Activated T-cell treated with anti-CD3 and anti-CD28 coated beads, Interleukin-2, amount 50 U/mL, for 4 hours (primary cell): ENCODE measurements around the gene CACNA1B. TPM values are rescaled to one million over a fixed set of nuclear protein-coding genes. Genes with fewer than 3 reads are reported as not detected.

Source experiments
- ATAC-seq, 2 donors: fragments of 200-7000 bp; cut with Tn5 transposase; one replicate each; pipeline ENCODE4 v1.10.0; 2021
- DNase-seq: peaks from one replicate; pipeline ENCODE4 v3.0.0-alpha.2; 2020
- H3K27me3 Mint-ChIP-seq: one replicate; pipeline ENCODE4 v1.8.0; 2021; ENCODE audit warnings: low read depth, mixed read lengths
- H3K36me3 Mint-ChIP-seq: one replicate; pipeline ENCODE4 v1.8.0; 2022; ENCODE audit warnings: mixed read lengths; ENCODE audit not compliant: insufficient read depth
- H3K4me1 Mint-ChIP-seq: one replicate; pipeline ENCODE4 v1.8.0; 2021; ENCODE audit warnings: low read depth, mixed read lengths
- H3K4me3 Mint-ChIP-seq: one replicate; pipeline ENCODE4 v1.8.0; 2021; ENCODE audit warnings: mild to moderate bottlenecking, moderate library complexity, mixed read lengths
- H3K9me3 Mint-ChIP-seq: one replicate; pipeline ENCODE4 v1.8.0; 2021; ENCODE audit warnings: mixed read lengths
- total RNA-seq, 3 donors: library from RNA; stranded (reverse); gene quantifications; one replicate each; pipeline ENCODE4 v1.2.1, GENCODE V29; 2021

CACNA1B gene
- total RNA-seq, 3 donors from 2014 or later: 0.03 TPM; not detected in 2

DNA sequence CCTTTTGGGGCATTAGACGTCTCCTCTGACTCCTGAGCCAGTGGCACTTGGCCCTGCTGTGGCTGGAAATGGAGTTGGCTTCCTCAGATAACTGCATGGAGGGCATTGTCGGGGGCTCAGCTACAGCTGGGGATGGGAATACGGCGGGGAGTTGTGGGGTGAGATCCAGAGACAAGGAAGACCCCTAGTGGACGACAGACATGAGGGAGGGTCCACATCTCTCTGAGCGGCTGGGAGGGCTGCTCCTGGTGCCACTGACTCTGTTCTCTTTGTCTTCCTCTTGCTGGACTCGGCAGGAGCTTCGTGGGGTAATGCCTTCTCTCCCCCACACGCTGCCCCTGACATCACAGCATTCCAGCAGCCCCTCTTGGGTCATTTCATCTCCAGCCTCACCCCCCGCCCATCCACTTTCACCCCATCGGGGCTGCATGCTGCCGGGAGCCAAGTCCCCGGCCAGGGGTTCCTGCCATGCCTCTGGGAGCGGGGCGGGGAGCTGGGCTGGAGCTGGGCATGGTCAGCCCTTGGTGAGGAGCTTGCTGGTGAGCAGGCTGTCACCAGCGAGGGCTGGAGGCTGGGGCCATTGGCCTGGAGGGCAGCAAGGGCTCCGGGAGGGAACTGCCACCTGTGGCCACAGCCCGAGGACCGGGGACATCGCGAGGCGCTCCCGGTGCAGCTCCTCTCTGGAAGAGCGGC, 172.3 kb downstream of the CACNA1B start:
- Mint-ChIP-seq H3K9me3 (no peaks in the 10 kb centered on the region), H3K36me3 (no peaks in the 10 kb centered on the region), H3K27me3 (peaks cover 21% of the 10 kb centered on the region), H3K4me3 (no peak overlapping the region), H3K4me1 (peaks cover 2% of the 10 kb centered on the region)
- no peak for DNase-seq
- ATAC-seq: no peak

DNA sequence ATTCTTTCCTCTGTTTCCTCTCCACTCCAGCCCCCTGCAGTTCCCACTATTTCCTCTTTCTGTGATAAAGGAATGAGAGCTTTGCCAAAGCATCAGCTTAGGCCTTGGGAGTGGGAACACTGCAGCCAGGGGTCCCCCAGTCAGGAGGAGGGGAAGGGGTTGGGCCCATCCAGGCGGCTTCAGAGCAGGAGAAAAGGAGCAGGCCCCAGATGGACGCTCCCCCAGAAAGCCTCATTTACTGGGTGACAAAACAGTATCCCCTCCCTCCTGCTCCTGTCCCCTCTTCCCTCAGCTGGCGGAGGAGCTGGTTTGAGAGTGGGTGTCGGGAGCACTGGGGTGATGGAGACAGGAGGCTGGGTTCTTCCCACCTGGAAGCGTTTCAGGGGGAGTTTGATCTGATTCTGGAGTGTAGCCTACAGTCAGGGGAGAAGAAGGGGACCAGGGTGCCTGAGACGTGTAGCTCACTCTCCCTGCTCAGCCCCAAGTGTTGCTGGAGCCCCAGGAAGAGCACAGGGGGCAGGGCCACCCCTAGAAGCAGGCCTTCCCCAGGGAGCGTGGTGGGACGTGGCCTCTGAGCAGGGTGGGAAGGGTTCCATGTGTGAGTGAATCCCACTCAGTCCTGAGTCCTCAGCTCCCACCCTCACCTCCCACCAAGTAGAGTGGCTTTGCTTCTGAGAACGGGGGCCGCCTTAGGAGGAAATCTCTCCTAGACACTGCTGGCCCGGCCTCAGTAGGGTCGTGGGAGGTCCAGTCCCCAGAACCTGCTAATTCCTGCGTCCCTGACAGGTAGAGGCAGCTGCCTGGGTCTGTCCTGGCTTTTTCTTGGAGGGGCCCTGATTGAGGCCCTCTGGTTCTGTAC, 173.1 kb downstream of the CACNA1B start:
- H3K9me3 Mint-ChIP-seq: no peaks in the 10 kb centered on the region
- no peak for DNase-seq
- peaks cover 19% of the 10 kb centered on the region for H3K27me3 Mint-ChIP-seq
- H3K36me3 Mint-ChIP-seq: no peaks in the 10 kb centered on the region
- H3K4me3 Mint-ChIP-seq: no peak overlapping the region
- H3K4me1 Mint-ChIP-seq: peaks cover 2% of the 10 kb centered on the region
- ATAC-seq: no peak

DNA sequence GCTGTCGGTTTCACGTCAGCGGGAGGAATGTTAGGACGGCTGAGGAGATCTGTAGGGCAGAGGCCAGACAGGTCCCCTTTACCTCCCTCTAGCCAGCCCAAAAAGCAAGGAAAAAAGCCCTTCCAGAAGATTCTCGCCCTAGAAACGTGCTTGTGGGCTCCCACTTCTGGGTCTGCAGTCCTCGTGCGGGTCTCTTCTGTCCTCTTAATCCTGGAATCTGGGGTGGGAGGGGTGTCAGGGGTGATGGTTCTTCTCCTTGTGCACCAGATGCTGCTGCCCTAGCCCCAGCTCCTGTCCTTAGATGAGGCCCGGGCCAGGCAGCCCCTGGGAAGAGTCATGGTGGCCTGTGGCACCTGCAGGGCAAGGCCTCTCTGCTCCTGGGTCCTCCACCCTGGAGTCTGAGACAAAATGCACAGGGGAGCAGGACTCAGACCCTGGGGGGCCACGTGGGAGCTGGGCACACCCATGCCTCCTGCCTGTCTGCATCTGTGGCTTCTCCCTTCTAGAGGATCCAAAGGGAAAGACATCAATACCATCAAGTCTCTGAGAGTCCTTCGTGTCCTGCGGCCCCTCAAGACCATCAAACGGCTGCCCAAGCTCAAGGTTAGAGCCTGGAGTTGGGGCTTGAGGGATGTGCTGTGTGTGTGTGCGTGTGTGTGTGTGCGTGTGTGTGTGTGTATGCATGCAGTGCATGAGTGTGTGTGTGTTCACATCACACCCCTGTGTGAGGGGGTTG, 174.2 kb downstream of the CACNA1B start:
- DNase-seq: no peak
- Mint-ChIP-seq H3K9me3 (no peaks in the 10 kb centered on the region), H3K27me3 (peaks cover 19% of the 10 kb centered on the region), H3K4me3 (no peak overlapping the region), H3K4me1 (peaks cover 2% of the 10 kb centered on the region), H3K36me3 (no peaks in the 10 kb centered on the region)
- ATAC-seq: no peak

DNA sequence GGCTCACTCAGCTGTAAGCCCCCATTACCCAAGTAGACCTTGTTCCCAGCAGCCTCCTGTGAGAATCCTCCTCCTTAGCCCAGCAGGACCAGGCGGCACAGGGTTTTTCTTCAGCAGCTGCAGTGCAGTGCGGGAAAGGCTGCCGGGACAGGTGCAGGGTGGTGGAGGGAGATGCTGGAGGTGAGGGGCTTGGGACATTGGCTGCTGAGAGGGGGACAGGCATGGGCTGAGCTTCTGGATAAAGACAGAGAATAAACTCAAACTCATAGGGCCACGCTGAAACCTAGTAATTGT, 174.7 kb downstream of the CACNA1B start:
- no peaks in the 10 kb centered on the region for H3K9me3 Mint-ChIP-seq

DNA sequence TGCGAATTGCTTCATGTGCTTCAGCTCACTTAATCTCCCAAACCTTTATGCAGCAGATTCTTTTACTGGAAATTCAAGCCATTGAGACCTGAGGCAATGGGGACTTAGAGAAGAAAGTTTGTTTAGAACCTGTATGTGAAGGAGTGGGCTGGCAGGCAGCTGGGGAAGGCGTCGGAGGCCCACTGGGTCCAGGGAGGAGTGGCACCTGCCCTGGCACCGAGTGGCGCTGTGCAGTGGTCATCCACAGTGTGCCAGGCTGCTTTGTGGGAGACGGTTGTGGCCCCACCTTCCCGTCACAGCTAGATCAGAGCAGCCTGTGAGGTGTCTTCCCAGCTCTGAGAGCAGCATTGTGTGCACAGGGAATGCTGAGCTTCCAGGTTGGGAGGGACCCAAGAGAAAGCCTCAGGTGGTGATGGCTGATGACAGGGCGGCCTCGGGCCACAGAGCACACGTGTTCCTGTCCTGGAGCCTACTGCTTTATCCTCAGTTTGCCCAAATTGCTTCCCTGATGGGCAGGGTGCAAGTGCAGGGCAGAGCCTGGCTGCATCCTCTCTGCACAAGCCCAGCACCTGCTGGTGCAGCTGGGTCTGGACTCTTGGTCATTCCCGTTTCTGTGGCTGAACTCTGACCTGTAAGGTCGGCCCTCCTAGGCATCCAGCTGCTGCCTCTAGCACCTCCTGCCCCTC, 175.2 kb downstream of the CACNA1B start:
- no peak for DNase-seq
- Mint-ChIP-seq H3K36me3 (no peaks in the 10 kb centered on the region), H3K27me3 (peaks cover 19% of the 10 kb centered on the region), H3K9me3 (no peaks in the 10 kb centered on the region), H3K4me3 (no peak overlapping the region), H3K4me1 (peaks cover 2% of the 10 kb centered on the region)
- no peak for ATAC-seq

More for the DNA sequence above, 174.7 kb downstream of the CACNA1B start:
- peaks cover 2% of the 10 kb centered on the region for H3K4me1 Mint-ChIP-seq
- ATAC-seq: no peak
- H3K4me3 Mint-ChIP-seq: no peak overlapping the region
- DNase-seq: no peak
- H3K27me3 Mint-ChIP-seq: peaks cover 19% of the 10 kb centered on the region
- H3K36me3 Mint-ChIP-seq: no peaks in the 10 kb centered on the region

DNA sequence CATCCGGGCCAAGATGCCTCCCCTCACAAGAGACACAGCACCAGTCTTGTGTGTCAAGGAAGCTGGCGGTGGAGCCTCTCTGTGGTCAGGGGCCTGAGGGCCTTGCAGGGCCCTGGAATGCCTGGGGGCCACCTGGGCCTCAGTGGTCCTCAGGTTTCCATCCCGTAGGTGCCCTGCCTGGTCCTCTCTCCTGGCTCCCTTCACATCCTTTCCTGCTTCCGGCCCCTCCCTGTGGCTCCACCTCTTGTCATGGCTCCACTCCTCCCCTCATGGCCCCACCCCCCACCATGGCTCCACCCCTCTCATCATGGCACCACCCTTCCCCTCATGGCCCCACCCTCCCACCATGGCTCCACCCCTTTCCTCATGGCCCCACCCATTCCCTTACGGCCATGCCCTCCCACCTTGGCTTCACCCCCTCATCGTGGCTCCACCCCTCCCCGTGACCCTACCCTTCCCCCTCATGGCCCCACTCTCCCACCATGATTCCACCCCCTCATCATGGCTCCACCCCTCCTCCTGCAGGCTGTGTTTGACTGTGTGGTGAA, 175.8 kb downstream of the CACNA1B start:
- H3K27me3 Mint-ChIP-seq: peaks cover 19% of the 10 kb centered on the region
- no peaks in the 10 kb centered on the region for H3K36me3 Mint-ChIP-seq
- no peak overlapping the region for H3K4me3 Mint-ChIP-seq
- H3K9me3 Mint-ChIP-seq: no peaks in the 10 kb centered on the region
- ATAC-seq: peak; percentile 32 to 61
- DNase-seq: no peak
- peaks cover 2% of the 10 kb centered on the region for H3K4me1 Mint-ChIP-seq

DNA sequence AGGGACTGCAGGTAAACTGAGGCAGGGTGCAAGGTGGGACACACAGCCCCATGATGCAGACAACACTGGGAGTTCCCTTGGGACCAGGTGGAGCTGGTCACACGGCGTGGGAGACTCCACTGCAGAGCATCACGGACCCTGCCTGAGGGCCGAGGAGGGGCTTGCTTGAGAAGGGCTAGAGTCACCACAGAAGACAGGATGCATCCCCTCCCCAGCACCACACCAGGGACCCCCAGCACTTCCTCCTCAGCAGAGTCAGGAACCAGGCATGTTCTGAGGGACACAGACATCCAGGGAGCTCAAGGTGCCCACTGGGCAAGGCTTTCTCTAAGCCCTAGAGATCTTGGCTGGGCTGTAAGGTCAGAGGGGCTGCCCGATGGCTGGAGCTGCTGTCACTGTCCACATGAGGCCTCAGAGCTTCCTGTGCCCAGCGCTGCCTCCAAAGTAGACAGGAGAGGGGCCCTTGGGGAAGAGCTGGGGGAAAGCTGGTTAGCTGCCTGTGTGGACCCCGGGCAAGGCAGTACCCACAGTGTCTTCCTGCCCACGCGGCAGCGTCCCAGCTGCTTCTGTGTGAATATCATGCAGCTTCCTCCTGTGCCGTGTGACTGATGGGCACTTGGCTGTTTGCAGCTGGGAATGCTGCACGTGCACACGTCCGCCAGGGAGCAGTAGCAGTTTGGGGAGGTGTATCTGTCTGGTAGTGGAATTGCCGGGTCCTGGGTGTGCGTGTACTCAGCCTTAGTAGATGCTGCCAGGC, 176.6 kb downstream of the CACNA1B start:
- DNase-seq (no peak), ATAC-seq (no peak)
- Mint-ChIP-seq H3K4me1 (peaks cover 2% of the 10 kb centered on the region), H3K27me3 (peaks cover 19% of the 10 kb centered on the region), H3K36me3 (no peaks in the 10 kb centered on the region), H3K9me3 (no peaks in the 10 kb centered on the region), H3K4me3 (no peak overlapping the region)

DNA sequence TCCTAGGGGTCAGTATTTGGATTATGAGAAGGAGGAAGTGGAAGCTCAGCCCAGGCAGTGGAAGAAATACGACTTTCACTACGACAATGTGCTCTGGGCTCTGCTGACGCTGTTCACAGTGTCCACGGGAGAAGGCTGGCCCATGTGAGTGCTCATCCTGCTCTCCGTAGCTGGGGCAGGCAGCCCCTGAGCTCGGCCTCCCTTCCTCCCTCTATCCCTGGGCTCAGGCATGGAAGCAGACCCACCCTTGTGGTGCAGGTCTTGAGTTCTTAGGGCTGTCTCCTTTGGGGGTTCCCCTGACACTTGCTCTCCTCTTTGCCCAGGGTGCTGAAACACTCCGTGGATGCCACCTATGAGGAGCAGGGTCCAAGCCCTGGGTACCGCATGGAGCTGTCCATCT, 180.1 kb downstream of the CACNA1B start:
- no peak for ATAC-seq
- Mint-ChIP-seq H3K36me3 (no peaks in the 10 kb centered on the region), H3K27me3 (peaks cover 6% of the 10 kb centered on the region)

DNA sequence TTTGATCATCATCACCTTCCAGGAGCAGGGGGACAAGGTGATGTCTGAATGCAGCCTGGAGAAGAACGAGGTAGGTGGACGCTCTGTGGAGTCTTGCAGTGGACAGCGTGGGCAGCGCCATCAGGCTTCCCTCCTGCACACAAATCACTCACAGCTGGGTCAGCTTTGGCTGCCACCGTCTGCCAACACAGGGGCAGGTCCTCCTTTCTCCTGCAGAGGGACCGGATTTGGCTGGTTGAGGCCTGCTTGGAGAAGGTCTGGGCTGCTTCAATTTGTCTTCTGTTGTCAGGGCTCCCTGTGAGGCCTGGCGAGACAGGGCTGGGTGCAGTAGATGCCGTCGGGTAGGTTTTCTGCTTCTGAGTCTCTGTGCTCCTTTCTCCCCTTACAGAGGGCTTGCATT, 180.6 kb downstream of the CACNA1B start:
- H3K4me3 Mint-ChIP-seq: no peak overlapping the region
- no peaks in the 10 kb centered on the region for H3K36me3 Mint-ChIP-seq
- peaks cover 6% of the 10 kb centered on the region for H3K27me3 Mint-ChIP-seq
- H3K9me3 Mint-ChIP-seq: no peaks in the 10 kb centered on the region
- H3K4me1 Mint-ChIP-seq: peaks cover 2% of the 10 kb centered on the region
- DNase-seq (no peak), ATAC-seq (no peak)

More for the DNA sequence above, 180.1 kb downstream of the CACNA1B start:
- DNase-seq: no peak
- Mint-ChIP-seq H3K4me3 (no peak overlapping the region), H3K4me1 (peaks cover 2% of the 10 kb centered on the region), H3K9me3 (no peaks in the 10 kb centered on the region)

DNA sequence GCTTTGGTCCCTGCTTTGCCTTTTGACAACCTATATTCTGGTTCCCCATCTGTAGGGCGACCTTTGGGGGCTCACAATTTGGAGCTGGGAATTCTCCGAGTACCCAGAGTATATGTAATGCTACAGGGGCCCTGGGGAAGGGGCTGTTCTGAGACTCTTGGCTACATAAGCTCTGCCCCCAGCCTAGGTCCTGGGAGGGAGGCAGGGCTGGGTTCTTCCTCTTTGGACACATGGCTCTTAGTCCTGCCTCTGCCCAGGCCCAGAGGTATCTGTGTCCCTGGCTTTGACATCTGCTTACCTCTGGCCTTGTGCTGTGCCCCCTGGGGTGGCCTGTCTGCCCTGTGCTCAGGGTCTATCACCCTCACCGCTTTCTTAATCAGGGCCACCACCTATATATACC, 181.6 kb downstream of the CACNA1B start:
- DNase-seq (no peak), ATAC-seq (no peak)
- Mint-ChIP-seq H3K27me3 (peaks cover 2% of the 10 kb centered on the region), H3K9me3 (no peaks in the 10 kb centered on the region), H3K4me1 (no peaks in the 10 kb centered on the region), H3K4me3 (no peak overlapping the region), H3K36me3 (no peaks in the 10 kb centered on the region)

DNA sequence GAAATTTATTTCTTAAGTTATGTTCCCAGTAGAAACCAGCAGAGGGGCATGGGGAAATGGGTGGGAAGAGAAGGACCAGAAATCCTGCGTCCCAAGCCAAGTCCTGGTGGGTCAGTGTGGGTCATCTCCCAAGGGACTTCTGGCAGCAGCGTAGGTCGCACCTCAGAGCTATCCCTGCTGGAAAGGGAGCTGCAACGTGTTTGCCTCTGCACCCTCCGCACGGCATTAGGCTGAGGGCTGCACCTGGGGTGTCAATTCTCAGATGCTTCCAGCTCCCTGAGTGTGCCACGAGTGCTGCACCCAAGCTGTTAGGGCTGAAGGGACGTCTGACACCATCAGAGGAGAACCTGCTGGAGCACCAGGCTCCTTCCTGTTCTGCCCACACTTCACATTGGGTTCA, 182.8 kb downstream of the CACNA1B start:
- ATAC-seq (no peak), DNase-seq (no peak)
- no peak overlapping the region for H3K4me3 Mint-ChIP-seq
- no peaks in the 10 kb centered on the region for H3K36me3 Mint-ChIP-seq
- no peaks in the 10 kb centered on the region for H3K4me1 Mint-ChIP-seq
- H3K9me3 Mint-ChIP-seq: no peaks in the 10 kb centered on the region
- H3K27me3 Mint-ChIP-seq: no peaks in the 10 kb centered on the region

DNA sequence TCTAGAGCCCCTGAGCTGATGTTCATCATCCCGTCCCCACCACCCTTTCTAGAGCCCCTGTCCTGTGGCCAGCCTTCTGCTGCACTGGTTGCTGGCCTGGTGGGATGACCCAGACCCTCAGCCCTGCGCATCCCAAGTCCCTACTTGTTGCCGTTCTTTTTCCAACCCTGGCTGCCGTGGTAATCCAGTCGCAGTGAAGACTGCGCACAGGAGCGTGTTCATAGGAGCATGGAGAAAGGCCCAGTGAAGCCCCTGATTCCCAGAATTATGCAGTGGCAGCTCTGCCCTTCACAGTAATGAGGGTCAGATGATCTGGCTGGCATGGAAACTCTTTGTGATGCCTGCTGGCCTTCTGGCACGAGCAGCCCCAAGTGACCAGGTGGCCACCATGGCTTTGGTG, 183.3 kb downstream of the CACNA1B start:
- Mint-ChIP-seq H3K4me3 (no peak overlapping the region), H3K27me3 (peaks cover 2% of the 10 kb centered on the region), H3K4me1 (no peaks in the 10 kb centered on the region), H3K36me3 (no peaks in the 10 kb centered on the region), H3K9me3 (no peaks in the 10 kb centered on the region)
- DNase-seq (no peak), ATAC-seq (no peak)

DNA sequence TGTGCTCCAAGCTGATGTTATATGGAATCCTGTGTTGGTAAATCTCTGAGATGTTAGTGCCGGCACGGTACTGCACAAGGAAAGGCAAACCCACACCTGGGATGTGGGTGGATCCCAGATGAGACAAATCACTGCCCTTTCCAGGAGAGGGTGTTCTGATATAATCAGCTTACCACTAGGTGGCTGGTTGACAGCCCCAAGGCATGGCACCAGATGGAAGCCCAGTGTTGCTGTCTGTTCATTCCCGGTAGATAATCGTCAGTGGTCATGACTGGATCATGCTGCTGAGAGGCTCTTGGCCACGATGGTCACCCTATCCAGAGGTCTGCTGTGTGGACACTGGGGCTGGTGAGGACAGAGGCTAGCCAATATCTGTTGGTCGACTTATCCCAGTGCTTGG, 184.0 kb downstream of the CACNA1B start:
- H3K4me1 Mint-ChIP-seq: no peaks in the 10 kb centered on the region
- DNase-seq: no peak

More for the DNA sequence above, 184.0 kb downstream of the CACNA1B start:
- Mint-ChIP-seq H3K36me3 (no peaks in the 10 kb centered on the region), H3K9me3 (no peaks in the 10 kb centered on the region), H3K27me3 (peaks cover 2% of the 10 kb centered on the region), H3K4me3 (no peak overlapping the region)
- no peak for ATAC-seq
